Transverse colon (tissue), 4 donors: ENCODE results near the gene QDPR.

Experiments used
- CTCF ChIP-seq, 5 experiments: fragments of 200-600 bp in 3 of 5; fragments of 450-650 bp in 2 of 5; sonication (generic) in 3 of 5; IDR thresholded peaks; 1 replicate in 2 of 5; 2 replicates in 3 of 5; pipeline ENCODE4 v1.5.1; 2016 to 2017; ENCODE audit warnings: antibody characterized with exemption in 5 of 5, inconsistent platforms in 3 of 5, mild to moderate bottlenecking in 2 of 5, moderate library complexity in 1 of 5
- EP300 ChIP-seq: sonication (generic); formaldehyde crosslinking; IDR thresholded peaks from one replicate; pipeline ENCODE4 v1.6.1; 2017; ENCODE audit warnings: antibody characterized with exemption, low read depth
- POLR2A ChIP-seq: fragments of 450-650 bp; IDR thresholded peaks from one replicate; pipeline ENCODE4 v1.6.1; 2016; ENCODE audit warnings: antibody characterized with exemption, mild to moderate bottlenecking, moderate library complexity
- POLR2AphosphoS5 ChIP-seq, 3 donors: sonication (generic); formaldehyde crosslinking; IDR thresholded peaks; one replicate each; pipeline ENCODE4 v1.6.1; 2016; ENCODE audit warnings: antibody characterized with exemption in 3 of 3

DNA sequence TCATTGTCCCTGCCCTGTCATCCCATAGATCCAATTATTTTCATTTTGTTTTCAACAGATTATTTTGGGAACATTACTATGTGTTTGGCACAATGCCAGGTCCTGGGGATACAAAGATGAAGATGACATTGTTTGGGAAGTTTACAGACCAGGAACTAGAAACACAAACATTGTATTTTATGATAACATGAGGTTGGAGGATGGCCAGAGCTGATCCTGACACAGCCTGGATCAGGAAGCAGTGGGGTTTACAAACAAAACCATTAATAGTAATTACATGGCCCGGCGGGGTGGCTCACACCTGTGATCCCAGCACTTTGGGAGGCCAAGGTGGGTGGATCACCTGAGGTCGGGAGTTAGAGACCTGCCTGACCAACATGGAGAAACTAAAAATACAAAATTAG lies 32.9 kb upstream of the QDPR start:
- TF ChIP-seq EP300 (no peak), CTCF (IDR thresholded peaks at IDR 0.05) (no peak), POLR2A (no peak), POLR2AphosphoS5 (IDR thresholded peaks at IDR 0.05) (no peak)
